A673 (cell line): Measurements from ENCODE around the gene PLCG1. TPM values are rescaled to one million over a fixed set of nuclear protein-coding genes. Genes with fewer than 3 reads are reported as not detected.

Experiments used
- Bru-seq: library from RNA; stranded (reverse); fragments of 400-500 nt; gene quantifications from one replicate; lab custom pipeline; 2021; lab: Mats Ljungman, UMichigan
- BruChase-seq, 2 experiments: library from RNA; stranded (reverse); fragments of 400-500 nt; gene quantifications; one replicate each; lab custom pipeline; 2021; lab: Mats Ljungman, UMichigan
- BruUV-seq: library from RNA; stranded (reverse); fragments of 400-500 nt; replicated peaks from 2 replicates; lab custom pipeline; 2021; lab: Mats Ljungman, UMichigan
- CTCF ChIA-PET: fragments of 300-600 bp; sonication (Branson Sonifier 250); formaldehyde crosslinking; loops from one replicate; lab custom pipeline; 2022; ENCODE audit warnings: antibody characterized with exemption; lab: Charles Lee
- POLR2A ChIA-PET: fragments of 300-600 bp; sonication (Branson Sonifier 250); formaldehyde crosslinking; loops from one replicate; lab custom pipeline; 2022; ENCODE audit warnings: antibody characterized with exemption; ENCODE audit not compliant: low non-redundant PET; lab: Charles Lee
- DNase-seq: peaks from one replicate; pipeline ENCODE4 v3.0.0-alpha.2; 2015; ENCODE audit warnings: low spot score
- H3K27ac ChIP-seq: fragments of 200-600 bp; sonication (generic); 2 replicates; pipeline ENCODE4 v1.5.1; 2016; ENCODE audit warnings: mixed run types, low read depth, mild to moderate bottlenecking, mixed read lengths, antibody characterized with exemption, low read length; ENCODE audit not compliant: poor library complexity, severe bottlenecking
- H3K27me3 ChIP-seq: fragments of 200-600 bp; sonication (generic); replicated peaks from 2 replicates; pipeline ENCODE4 v1.6.1; 2017; ENCODE audit warnings: mixed run types, low read depth, mild to moderate bottlenecking, mixed read lengths, antibody characterized with exemption, low read length; ENCODE audit not compliant: insufficient read depth, poor library complexity
- H3K36me3 ChIP-seq: fragments of 200-600 bp; sonication (generic); 2 replicates; pipeline ENCODE4 v1.6.1; 2016; ENCODE audit warnings: mixed run types, mild to moderate bottlenecking, mixed read lengths, antibody characterized with exemption, low read length; ENCODE audit not compliant: insufficient read depth, poor library complexity, severe bottlenecking
- H3K4me1 ChIP-seq: fragments of 200-600 bp; sonication (generic); 2 replicates; pipeline ENCODE4 v1.6.1; 2017; ENCODE audit warnings: mixed run types, mild to moderate bottlenecking, mixed read lengths, antibody characterized with exemption, low read length; ENCODE audit not compliant: insufficient read depth, poor library complexity, severe bottlenecking
- H3K4me3 ChIP-seq: fragments of 200-600 bp; sonication (generic); 2 replicates; pipeline ENCODE4 v1.5.1; 2016; ENCODE audit warnings: low read depth, mixed run types, mild to moderate bottlenecking, mixed read lengths, low read length; ENCODE audit not compliant: poor library complexity, severe bottlenecking
- H3K9me3 ChIP-seq: fragments of 200-600 bp; sonication (generic); 2 replicates; pipeline ENCODE4 v1.6.1; 2016; ENCODE audit warnings: mixed run types, low read depth, mild to moderate bottlenecking, mixed read lengths, antibody characterized with exemption, low read length; ENCODE audit not compliant: poor library complexity, severe bottlenecking
- EZH2 ChIP-seq: fragments of 200-600 bp; sonication (generic); IDR thresholded peaks from 2 replicates; pipeline ENCODE4 v1.6.1; 2017; ENCODE audit warnings: borderline replicate concordance, low read depth, mild to moderate bottlenecking, mixed read lengths, antibody characterized with exemption, low read length; ENCODE audit not compliant: poor library complexity, severe bottlenecking
- intact Hi-C: fragments of 100-400 bp; cut with micrococcal nuclease; formaldehyde crosslinking; loops from one replicate; pipeline ENCODE4 v1.10.0; 2022; ENCODE audit not compliant: unreplicated experiment
- long read RNA-seq: library from polyadenylated mRNA; stranded (forward); transcript quantifications from one replicate; pipeline ENCODE4 v2.0.0, GENCODE V29; 2022
- total RNA-seq: library from RNA; stranded (reverse); gene quantifications from 2 replicates; pipeline ENCODE4 v1.2.3, GENCODE V29; 2021
- TF ChIP-seq, protein P1 (sequence below): fragments of 300-800, 200-600 bp; sonication (generic); conservative IDR thresholded peaks from 2 replicates; pipeline ENCODE4 v1.5.1; 2017; ENCODE audit warnings: low read depth, mild to moderate bottlenecking, antibody characterized with exemption, low read length, moderate library complexity, mixed read lengths

The PLCG1 gene
- total RNA-seq, result 146 and 174 TPM in 2 replicates
- percentile 83 among the genes with signal in this experiment for Bru-seq, nascent RNA
- BruChase-seq, experiment 1, labeled RNA remaining after a 2-hour chase, result percentile 87 among the genes with signal in this experiment
- BruChase-seq, experiment 2, labeled RNA remaining after a 6-hour chase, result percentile 92 among the genes with signal in this experiment
- long read RNA-seq, partial matches to known transcripts, result 2 of 9 reads
- long read RNA-seq, other reads (novel, unspliced or antisense), result 6 of 9 reads

DNA sequence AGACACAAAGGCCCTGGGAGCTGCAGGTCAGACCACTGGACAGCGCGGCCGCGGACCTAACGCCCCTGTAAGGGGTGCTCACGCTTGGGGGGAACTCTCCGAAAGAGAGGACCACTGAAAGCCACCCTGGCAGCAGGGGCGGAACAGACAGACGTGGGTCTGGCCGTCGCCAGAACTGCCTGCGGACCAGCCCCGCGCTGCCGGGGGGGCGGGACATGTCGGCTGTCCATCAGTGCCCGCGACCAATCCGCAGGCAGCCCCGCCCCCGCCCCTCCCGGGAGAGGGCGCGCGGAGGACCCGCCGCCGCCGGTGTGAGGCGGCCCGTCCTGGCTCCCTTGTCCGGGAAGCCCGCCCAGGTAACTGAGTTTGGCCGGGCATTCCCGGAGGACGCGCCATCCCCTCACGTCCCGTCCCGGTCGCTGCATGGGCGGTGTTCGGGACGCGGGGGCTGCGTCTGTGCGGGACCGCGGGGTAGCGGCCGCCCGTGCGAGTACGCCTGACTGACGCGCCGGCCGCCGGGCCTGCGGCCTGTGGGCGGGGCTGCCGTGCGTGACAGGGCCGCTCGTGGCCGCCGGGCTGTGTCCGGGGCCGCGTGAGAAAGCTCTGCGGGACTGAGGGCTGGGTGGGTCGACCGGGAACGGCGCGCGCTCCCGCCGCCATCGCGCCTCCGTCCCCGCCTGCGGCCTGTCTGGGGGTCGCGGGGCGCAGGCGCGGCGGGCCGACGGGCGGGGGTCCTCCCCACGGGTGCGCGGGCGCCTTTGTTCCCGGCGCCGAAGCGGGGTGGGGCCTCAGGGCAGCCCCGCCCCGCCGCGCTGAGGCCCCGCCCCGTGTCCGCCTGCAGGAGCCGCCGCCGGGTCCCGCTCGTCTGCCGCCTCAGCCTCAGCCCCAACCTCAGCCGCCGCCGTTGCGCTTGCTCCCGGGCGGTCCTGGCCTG is at the start of gene PLCG1:
TSS of gene PLCG1 (plus strand) at position 864 of the 934 bp plus-strand sequence. CDS start 99 bp downstream, outside the sequence.
- DNase-seq, result peak; percentile 92
- ChIA-PET POLR2A (no interaction called here), CTCF (interaction anchor here (2.5 kb wide), 1 partner anchor 203 kb away, joined by 19 read pairs; the partner anchor contains the start of gene LPIN3)
- no peaks in the 10 kb centered on the region for H3K36me3 ChIP-seq
- TF ChIP-seq, protein P1, sequence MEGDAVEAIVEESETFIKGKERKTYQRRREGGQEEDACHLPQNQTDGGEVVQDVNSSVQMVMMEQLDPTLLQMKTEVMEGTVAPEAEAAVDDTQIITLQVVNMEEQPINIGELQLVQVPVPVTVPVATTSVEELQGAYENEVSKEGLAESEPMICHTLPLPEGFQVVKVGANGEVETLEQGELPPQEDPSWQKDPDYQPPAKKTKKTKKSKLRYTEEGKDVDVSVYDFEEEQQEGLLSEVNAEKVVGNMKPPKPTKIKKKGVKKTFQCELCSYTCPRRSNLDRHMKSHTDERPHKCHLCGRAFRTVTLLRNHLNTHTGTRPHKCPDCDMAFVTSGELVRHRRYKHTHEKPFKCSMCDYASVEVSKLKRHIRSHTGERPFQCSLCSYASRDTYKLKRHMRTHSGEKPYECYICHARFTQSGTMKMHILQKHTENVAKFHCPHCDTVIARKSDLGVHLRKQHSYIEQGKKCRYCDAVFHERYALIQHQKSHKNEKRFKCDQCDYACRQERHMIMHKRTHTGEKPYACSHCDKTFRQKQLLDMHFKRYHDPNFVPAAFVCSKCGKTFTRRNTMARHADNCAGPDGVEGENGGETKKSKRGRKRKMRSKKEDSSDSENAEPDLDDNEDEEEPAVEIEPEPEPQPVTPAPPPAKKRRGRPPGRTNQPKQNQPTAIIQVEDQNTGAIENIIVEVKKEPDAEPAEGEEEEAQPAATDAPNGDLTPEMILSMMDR, result no peak
- no peak for TF ChIP-seq EZH2
- H3K4me3 ChIP-seq, result peak within 1 kb of the TSS; percentile 93
- intact Hi-C loops, result loop anchor here (1.0 to 10.0 kb wide), 3 partner anchors 62 to 203 kb away; partner anchors contain the start of gene LPIN3
- no TSS peak for BruUV-seq
- H3K4me1 ChIP-seq, result peaks cover 26% of the 10 kb centered on the region
- H3K9me3 ChIP-seq, result no peaks in the 10 kb centered on the region
- H3K27ac ChIP-seq, result peak within 1 kb of the TSS; percentile 92
- H3K27me3 ChIP-seq, result no peaks in the 10 kb centered on the region

DNA sequence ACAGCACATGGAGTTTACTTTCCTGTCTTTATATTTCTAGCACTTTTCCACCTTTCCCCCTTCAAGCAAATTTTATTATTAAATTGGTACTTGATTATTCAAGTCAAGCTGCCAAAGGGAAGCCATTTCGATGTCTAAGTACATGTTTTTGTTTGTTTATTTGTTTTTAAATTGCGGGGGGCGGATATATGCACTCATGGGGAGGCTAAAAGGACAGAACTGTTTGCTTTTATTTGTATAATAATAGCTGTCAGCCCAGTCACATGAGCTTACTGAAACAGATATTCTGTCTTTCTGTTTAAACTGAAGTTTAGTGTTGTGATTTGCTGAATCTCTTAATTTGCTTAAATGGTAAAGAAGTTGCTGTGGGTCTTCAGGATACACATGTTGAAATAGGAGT is 49.6 kb upstream of the PLCG1 start:
- Histone ChIP-seq H3K4me1 (peaks cover 3% of the 10 kb centered on the region), H3K9me3 (no peaks in the 10 kb centered on the region), H3K27me3 (no peaks in the 10 kb centered on the region), H3K36me3 (peaks cover 57% of the 10 kb centered on the region), H3K4me3 (no peak overlapping the region), H3K27ac (no peak overlapping the region)
- no peak for DNase-seq
- POLR2A ChIA-PET, result no interaction called here
- TF ChIP-seq, protein P1, result no peak
- intact Hi-C loops, result no loop called here
- BruUV-seq, result no TSS peak
- CTCF ChIA-PET, result no interaction called here

DNA sequence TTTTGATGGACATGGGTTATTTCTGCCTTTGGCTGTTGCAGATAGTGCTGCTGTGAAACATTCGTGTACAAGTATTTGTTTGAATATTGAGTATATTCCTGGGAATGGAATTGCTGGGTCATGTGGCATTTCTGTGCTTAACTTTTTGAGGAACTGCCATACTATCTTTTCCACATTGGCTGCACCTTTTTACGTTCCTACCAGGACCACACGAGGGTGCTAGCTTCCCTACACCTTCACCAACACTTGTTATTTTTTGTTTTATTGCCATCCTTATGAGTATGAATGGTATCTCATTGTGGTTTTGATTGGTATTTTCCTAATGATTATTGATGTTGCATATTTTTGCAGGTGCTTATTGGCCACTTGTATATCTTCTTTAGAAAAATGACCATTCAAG is 47.8 kb upstream of the PLCG1 start:
- Histone ChIP-seq H3K9me3 (no peaks in the 10 kb centered on the region), H3K4me1 (peaks cover 3% of the 10 kb centered on the region), H3K36me3 (peaks cover 43% of the 10 kb centered on the region), H3K27me3 (no peaks in the 10 kb centered on the region), H3K27ac (no peak overlapping the region), H3K4me3 (no peak overlapping the region)
- ChIA-PET POLR2A (no interaction called here), CTCF (no interaction called here)
- intact Hi-C loops, result no loop called here
- TF ChIP-seq EZH2, result no peak
- TF ChIP-seq, protein P1, result peak; percentile 22; the same call in 1 of the 2 replicates
- no peak for DNase-seq
- BruUV-seq, result no TSS peak
